HG03378 (cell line): ENCODE data around the gene NEBL.

Experiments
- ATAC-seq: cut with Tn5 transposase; IDR thresholded peaks from one replicate; pipeline ENCODE4 v1.9.1; 2021; ENCODE audit warnings: mild to moderate bottlenecking, moderate library complexity; ENCODE audit not compliant: unreplicated experiment

The NEBL gene

DNA sequence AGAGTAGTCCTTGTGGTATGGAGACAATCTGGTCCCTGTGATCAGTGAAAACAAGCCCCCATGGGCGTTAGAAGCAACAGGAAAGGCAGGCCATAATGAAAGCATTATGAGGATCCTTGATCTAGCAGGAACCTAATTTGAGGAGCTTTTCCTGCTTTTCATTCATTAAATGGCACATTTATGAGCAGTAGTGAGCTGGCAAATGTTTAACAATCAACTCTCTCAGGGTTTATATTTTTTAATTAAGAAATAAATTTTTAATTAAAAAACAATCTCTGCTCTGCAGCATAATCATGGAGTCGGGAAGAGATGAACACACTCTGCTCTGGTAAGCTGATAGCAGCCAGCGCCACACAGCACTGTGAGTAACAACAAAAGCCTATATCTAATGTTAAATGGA is 11.3 kb upstream of the NEBL start:
- no peak for ATAC-seq

DNA sequence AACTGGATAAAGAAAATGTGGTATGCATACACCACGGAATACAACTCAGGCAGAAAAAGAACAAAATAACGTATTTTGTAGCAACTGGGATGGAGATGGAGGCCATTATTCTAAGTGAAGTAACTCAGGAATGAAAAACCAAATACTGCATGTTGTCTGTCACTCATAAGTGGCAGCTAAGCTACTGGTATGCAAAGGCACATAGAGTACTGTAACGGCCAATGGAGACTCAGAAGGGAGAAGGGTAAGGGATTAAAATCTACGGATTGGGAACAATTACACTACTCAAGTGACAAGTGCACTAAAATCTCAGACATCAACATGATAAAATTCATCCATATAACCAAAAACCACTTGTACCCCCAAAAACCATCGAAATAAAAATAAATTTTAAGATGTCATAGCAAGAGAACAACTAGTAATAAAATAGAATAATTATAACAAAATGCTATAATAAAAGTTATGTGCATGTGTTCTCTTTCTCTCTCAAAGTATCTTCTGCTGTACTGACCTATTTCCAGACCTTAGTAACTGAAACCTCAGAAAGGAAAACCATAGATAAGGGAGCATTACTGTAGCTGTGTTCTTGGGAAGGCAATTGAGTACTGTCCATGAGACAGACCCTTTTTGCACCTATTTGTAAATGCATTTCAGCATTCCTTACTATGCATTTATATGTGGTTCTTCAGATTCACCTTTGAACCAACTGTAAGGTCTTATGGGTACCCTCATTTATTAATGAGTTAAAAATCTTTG is 6.7 kb upstream of the NEBL start:
- no peak for ATAC-seq

DNA sequence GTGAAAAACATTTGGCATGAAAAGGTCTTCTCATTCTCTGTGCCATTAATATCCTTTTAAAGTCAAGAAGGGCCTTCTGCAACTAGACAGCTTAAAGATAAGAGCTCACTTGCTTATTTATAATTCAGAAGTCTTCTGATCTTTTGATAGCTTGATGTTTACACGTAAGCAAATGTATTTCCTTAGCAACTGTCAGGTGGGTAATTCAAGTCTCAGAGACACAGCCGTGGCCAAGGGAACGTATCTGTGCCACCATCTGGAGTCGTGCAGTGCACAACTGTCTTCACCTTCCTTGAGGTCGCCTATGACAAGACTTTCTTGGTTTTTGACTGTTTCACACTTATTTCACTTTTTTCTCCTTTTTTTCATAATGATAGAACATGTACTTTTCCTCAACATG is 4.0 kb upstream of the NEBL start:
- no peak for ATAC-seq

DNA sequence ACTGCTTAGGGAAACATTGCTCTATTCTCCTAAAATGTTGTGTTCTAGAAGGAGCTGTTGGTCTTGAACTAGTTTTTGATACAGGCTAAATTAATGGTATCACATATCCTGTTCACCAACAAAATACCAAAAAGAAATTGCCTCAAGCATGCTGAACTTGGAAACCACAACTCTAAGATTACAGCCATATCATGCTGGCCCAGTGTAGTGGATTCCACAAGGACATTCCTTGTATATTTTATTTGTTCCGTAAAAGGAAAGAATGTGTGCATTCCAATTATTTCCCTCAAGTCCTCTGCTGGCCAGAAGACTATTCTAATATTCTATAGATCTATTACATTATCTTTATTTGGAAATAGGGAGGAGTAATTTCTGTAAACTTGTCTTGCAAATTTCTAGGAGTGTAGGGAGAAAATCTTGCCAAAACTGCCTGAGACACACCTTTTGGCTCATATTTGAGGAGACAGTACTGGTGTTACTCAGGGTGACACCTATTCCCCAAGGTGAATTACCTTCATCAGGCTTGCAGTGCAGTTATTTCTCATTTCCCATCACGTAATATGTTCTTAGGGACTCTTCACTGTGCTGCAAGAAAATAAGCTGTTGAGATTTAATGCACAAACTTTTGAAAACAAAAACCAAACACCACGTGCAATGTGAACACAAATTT is 1.9 kb upstream of the NEBL start:
- ATAC-seq = no peak

DNA sequence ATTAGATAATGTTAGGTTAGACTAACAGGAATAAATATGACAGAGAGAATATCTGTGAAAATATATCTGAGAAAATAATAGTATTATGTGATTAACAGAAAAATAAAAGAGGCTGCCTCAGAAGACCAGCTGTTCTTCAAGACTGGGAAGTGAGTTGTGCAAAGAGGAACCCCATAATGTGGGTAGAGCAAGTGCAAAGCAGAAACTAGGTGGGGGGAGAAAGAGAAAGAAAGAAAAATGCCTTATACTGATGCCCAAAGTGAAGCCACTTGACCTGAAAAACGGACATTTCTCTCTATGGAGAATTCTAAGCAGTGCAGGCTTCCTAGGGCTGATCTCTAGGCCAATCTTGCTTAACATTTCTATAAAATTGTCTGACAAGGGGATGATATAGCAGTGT is 3.8 kb downstream of the NEBL start:
- no peak for ATAC-seq

DNA sequence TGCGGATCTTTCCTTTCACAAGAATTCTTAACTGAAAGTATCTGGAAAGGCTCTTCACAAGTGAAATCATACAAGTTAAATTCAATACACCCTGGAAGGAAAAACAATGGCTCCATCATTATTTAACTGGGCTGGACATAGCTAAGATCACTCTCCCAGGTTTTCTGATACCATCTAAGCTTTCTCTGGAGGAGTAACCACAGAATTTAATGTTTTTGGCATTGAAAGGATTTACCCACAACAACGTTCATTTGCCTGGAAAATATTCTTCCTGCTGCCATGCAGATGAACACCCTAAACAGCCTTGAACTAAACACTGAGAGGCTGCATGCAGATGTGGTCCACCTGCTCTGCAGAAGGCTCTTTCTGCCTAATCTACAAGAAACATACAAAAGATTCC is 4.3 kb downstream of the NEBL start:
- ATAC-seq = no peak

DNA sequence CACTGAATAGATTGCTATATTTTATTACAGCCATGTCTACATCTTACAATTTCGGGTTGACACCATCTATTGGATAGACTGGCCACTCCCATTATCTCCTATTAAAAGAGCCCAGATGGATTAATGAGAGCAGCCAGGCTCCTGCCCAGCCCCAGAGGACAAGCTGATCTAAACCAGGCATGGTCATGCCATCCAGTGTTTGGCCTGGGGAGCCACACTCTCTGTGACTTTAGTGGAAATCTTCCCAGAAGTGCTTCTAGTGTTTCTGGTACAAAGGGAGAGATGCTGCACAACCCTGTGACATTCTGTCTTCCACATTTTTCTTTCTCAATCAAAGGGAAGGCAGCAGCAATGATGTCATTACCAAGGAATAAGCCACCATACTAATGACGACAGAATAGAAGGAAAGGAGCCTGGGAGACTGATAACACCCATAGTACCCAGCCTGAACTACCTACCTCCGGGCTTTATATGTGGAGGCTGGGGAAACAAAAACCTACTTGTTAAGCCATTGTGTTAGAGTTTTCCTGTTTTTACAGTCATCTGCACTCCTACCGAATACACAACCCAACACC is 5.0 kb downstream of the NEBL start:
- no peak for ATAC-seq

DNA sequence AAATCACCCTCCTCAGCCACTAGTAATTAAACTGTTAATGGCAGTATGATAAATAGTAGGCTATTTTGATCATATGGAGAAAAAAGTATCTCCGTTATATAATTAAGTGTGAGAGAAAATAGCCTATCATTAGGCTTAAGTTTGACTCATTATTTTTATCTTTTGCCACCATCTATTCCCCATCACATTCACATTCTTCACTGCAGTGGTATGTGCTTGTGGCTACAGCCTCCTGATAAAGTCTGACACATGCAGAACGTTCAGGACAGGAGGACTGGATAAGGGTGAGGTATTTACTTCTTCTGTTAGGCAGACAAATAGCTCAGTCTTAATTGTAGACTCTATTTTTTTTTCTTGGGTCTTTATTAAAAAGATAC is 5.8 kb downstream of the NEBL start:
- no peak for ATAC-seq

DNA sequence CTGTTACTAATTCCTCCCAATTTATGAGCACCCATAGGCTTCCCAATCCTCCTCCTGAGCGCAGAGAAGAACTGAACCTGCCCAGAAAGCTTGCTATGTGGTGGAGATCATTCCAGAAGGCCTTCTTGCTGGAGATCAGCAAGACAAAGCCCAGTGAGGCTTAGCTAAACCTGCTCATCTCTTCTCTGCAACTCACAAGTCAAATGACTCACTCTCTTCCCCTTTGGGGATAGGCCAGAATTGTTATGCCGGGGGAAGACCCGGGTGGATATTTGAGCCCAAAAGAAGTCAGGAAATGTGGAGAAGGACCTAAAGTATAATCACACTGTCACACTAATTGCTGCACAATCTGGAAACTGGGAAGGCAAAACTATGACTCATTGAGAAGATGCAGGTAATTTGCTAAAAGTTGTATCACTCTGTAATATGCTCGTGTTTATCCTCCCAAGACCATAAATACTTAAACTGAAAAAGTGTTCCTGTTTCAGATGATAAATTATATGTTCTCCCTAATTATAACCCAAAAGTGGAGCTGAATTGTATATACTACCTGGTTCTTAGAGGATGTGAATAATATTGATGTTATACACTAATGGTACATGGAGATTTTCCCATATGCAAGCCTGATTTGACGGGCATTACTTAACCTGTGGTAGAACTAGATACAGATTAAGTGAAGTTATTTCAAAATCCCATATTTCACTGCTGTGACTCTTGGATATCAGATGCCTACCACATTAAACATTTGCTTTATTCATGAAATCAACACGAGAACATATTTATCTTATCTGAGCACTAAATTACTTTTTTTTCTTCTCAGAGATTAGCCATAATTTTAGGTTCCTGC is 6.4 kb downstream of the NEBL start:
- no peak for ATAC-seq

DNA sequence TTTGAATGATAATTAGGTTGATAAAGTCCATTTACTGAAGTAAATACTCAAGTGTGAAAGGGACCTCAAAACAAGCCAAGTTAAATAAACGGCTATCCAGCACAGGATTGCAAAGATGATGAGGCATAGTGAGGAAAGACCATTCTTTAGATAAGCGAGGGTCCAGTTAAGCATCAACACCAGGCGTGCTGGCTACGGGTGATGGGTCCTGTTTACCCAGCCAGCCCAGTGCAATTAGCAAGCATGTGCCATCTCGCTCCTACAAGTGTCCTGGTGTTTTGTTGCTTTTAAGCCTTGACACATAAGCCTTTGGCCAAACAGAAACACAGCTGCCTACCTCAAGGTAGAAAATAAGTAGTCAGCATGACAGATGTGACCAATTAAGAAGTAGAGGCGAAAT is 7.1 kb downstream of the NEBL start:
- no peak for ATAC-seq

DNA sequence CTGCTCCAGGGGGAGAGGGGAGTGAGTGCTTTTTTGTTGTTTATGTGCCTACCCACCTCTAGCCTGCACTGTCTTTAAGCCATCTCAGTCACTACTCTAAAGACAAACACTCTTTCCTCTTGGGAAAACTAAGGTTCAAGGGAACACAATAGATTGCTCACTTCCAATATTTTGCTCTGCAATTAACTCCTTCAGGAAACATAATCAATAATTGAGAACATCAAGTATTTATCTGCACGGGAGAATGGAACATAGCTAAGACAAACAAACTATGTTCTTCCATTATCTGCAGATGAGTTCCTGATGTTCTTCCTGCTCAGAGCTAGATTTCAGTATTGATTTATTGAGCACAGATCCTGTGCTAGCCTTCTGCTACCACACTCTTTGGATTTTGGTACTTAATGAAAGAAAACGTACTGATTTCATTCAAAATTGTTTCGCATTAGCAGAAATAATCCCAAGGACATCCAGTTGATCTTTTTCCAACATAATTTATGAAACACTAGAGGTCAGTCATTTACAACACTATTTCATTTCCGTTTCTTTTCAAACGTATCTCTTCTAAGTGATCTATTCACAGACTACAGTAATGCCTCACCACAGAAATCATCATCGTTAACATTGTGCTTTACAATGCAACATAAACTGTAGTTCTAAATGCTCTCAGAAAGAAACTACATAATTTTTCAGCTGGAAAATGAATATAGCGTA is 8.3 kb downstream of the NEBL start:
- no peak for ATAC-seq

DNA sequence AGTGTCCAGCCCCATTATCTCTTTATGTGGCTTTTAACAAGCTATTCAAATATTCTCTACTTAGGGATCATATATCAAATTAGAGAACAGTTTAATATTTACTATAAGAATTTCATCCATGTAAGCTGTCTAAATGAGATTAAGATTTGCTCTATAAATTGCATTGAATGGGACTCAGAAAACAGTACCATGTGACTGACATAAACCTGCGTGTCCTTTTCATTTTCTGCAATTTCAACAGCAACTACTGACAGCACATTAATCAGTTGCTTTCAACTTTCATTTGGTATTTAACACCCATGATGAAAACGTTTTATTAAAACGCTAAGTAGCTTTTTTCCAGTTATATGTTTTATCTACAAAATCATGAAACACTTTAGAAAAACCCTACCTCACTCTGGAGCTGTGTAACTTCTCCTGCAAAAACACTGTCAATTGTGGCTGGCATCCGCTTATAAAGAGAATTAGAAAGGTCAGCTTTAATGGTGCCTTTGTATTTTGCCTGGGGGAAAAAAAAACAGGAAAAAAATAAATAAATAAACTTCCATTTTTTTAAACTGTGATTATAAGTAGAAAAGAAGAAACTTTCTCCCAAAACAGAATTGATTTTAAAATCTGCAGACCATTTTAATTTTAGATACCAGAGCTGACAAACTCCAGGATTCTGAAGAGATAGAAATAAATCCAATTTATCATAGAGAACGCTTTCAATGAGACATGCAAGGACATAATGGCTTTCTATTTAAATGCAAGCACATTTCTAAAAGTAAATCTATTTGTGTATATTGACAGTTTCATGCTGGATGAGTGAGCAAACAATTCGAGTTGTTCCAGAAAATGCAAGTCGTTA is 9.2 kb downstream of the NEBL start:
- no peak for ATAC-seq

DNA sequence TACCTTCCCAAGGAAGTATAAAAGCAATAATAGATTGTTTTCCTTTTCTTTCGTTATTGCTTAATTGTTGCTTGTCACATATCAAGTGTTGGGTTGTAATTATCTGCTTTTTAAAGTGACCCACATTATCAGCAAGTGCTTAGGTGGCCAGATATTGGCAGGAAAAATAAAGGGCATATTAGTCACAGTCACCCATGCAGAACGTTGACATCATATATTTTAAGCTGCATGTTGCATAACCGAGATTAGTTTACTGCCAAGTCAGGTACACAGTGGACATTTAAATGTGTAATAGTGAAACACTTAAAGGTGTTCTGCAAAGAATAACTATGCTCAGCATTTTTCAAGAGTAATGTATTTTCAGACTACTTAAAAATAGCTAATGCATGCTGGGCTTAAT is 11.4 kb downstream of the NEBL start:
- ATAC-seq = no peak

DNA sequence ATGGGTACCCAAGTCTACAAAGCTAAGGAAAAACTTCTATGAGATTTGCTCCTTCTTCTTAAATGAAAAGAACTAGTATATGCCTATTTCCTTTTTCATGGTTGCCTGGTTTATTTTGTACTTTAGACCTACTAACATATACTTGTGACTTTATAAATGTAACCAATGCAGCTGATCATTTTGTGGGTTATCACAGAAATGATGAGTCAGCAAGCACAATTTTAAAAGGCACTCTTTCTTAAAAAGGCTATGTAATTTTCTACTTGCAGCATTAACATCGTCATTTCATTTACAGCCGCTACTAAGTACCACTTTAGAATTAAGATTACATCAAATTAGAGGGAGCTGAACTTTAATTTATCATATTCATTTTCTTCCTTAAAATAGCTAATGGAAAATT is 13.6 kb downstream of the NEBL start:
- no peak for ATAC-seq

DNA sequence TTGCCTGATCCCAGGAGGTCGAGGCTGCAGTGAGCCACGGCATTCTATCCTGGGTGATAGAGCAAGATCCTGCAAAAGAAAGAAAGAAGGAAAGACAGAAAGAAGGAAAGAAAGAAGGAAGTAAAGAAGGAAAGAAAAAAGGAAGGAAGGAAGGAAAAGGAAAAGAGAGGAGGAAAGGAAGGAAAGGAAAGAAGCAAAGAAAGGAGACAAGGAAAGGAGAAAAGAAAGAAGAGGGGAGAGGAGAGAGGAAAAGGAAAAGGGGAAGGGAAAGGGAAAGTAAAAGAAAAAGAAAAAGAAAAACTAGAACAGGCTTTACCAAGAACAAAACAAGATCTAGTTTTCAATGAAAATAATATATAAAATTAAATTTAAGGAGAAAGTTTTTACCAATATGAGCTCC is 15.0 kb downstream of the NEBL start:
- ATAC-seq = no peak

DNA sequence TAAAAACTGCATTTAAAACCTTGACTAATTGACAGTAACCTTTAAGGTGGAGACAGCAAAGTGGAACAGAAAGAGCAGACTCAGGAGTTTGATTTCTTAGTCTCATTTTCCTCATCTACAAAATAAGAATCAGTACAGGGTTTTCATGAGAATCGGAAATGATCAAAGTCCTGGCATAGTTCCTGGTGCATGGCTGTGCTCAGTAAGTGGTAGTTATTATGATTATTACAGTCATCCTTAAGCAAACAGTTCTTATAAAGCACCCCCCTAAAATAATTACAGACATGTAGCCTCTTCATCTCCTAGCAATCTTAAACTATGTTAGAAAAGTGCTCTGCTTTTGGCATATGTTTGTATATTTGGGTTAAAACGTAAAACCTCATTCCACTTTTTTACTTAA is 18.0 kb downstream of the NEBL start:
- no peak for ATAC-seq

DNA sequence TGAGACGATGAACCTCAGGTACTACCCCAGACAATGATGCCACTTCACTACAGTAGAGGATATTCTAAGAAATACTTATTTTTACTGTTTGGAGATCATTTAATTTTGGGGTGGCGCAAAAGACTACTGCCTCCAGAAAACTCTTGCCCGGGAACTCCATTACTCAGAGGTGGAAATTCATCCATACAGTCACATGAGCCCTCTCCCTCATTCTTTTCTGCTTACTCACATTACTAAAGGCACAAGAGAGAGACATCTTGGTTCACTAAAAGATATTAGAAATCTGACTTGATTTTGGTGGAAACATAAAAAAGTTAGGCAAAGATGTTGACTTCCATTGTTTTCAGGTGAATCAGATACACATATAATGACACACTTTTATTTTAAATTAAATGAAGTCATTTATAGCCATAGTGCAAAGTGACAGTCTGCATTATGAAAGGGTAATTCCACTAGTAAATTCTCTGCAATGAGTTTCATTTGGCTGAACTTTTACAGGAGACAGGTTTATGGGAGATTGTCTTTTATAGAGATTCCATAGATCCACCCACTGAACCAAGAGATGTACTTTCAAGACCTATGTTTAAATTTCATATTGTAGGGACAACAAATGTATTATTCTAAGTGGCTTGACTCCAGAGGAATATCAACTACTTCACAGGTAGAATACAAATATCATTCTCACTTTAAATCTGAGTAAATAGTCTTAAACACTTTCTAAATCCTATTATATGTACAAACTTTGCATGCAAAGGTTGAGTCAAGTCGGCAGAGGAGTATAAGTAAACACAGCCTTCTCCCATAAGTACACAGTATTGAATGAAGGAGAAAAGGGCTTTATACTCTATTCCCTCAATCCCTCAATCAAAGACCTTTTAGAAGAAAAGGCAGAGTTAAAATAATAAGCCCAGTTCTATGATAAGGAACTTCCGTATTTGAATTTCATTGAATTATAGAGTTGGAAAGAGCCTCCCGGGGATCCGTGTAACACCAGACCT is 18.8 kb downstream of the NEBL start:
- ATAC-seq = no peak

DNA sequence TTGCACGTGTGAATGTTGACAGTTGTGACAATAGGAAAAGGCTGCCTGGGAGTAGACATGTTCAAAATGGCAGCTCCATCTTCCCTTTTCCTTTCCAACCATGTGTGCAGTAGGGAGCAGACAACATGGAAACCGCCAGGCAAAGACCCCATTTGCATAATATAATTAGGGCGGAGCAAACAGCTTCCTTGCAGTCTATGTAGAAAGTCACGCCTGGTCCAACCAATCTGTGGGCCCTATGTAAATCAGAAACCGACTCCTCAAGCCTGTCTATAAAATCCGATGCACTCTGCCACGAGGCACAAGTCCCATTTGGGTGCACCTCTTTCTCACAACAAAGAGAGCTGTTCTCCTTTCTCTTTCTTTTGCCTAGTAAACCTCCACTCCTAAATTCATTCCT is 19.6 kb downstream of the NEBL start:
- no peak for ATAC-seq

DNA sequence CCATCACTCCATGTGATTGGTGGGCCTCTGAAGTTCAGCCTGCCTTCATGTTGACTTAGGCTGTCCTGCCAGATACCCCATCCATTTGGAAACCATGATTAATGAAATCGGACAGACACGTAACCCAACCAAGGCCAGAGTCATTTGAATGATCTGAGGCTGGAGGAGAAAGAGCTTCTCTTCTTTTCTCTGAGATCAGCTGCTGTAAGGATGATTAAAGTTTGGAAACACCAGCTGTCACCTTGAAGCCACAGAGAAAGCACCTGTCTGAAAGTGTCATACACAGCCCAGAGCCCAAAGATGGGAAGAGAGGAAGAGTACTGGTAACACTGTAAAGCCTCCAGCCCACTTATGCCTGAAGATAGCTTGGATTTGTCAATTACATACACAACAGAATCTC is 22.9 kb downstream of the NEBL start:
- ATAC-seq = no peak
